ENCODE measurements around the gene KRTAP5-5.

DNA sequence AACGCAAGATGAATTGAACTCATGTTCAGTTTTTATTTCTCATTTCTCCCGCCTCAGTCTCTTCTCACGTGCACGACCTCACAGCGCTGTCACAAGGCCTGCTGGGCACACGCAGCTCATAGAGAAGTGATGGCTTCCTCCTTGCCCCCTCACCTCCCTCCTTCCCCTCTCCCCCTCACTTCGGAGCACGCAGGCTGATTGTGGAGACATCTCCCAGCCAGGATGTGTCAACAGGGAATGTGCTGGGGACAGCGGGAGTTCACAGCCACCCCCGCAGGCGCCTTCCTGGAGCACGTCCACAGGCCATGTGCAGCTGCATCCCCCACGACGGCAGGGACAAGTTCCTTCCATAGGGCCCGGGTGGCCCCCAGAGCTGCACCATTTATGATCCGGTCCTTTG is 38.3 kb downstream of the KRTAP5-5 start:
- TF ChIP-seq CTCF (IDR thresholded peaks at IDR 0.05): no peak
- TF ChIP-seq EZH2 (IDR thresholded peaks at IDR 0.05; ENCODE audit: borderline replicate concordance, insufficient read depth, low read depth, low read length, poor library complexity, severe bottlenecking): no peak

Data from B cell (primary cell).